GM10248 (cell line): ENCODE results near the gene OTUD7B.

ENCODE experiments used
- CTCF ChIA-PET: fragments of 300-600 bp; sonication (Branson Sonifier 250); formaldehyde crosslinking; extraction: SDS; loops from one replicate; lab custom pipeline; 2021; ENCODE audit warnings: antibody characterized with exemption; lab: Yijun Ruan, JAX
- POLR2A ChIA-PET: fragments of 350-650 bp; sonication (Branson Sonifier 250); formaldehyde crosslinking; extraction: SDS; loops from one replicate; lab custom pipeline; 2020; ENCODE audit warnings: antibody characterized with exemption; lab: Yijun Ruan, JAX
- DNase-seq: peaks from one replicate; pipeline ENCODE4 v3.0.0; 2012; ENCODE audit errors: extremely low spot score
- CTCF ChIP-seq: IDR thresholded peaks from 2 replicates; pipeline ENCODE4 v1.5.1; 2012; ENCODE audit warnings: mild to moderate bottlenecking, low read depth; ENCODE audit errors: extremely low read depth, missing control alignments, control extremely low read depth

OTUD7B gene

GRCh38 chr1:150008699-150009098, 1.8 kb downstream of the OTUD7B start:
- ChIA-PET POLR2A (no interaction called here), CTCF (interaction anchor here (1.0 to 7.0 kb wide), 5 partner anchors 11 to 157 kb away, joined by 3 to 42 read pairs (median 3); no protein-coding TSS in a partner anchor)
- no peak for DNase-seq

GRCh38 chr1:150006881-150007421, 3.6 kb downstream of the OTUD7B start:
- POLR2A ChIA-PET = no interaction called here

More at GRCh38 chr1:150008699-150009098, 1.8 kb downstream of the OTUD7B start:
- TF ChIP-seq CTCF = no peak

GRCh38 chr1:150005606-150006005, 4.9 kb downstream of the OTUD7B start:
- DNase-seq = no peak
- no peak for TF ChIP-seq CTCF
- CTCF ChIA-PET = no interaction called here
- POLR2A ChIA-PET = no interaction called here

More at GRCh38 chr1:150006881-150007421, 3.6 kb downstream of the OTUD7B start:
- TF ChIP-seq CTCF = no peak
- CTCF ChIA-PET = interaction anchor here (7.0 kb wide), 1 partner anchor 10 kb away, joined by 42 read pairs; no protein-coding TSS in a partner anchor
- DNase-seq = no peak

GRCh38 chr1:150003801-150004200, 6.7 kb downstream of the OTUD7B start:
- CTCF ChIA-PET = interaction anchor here (1.3 to 4.3 kb wide), 4 partner anchors 8 to 165 kb away, joined by 3 to 23 read pairs (median 5); no protein-coding TSS in a partner anchor
- no peak for TF ChIP-seq CTCF
- DNase-seq = no peak
- POLR2A ChIA-PET = interaction anchor here (0.7 kb wide), 1 partner anchor 109 kb away, joined by 4 read pairs; no protein-coding TSS in a partner anchor

- no peak for TF ChIP-seq CTCF
- CTCF ChIA-PET = interaction anchor here (0.5 to 4.3 kb wide), 3 partner anchors 10 to 759 kb away, joined by 3 to 23 read pairs (median 3); no protein-coding TSS in a partner anchor
- no peak for DNase-seq
- POLR2A ChIA-PET = no interaction called here
Observed at GRCh38 chr1:150002217-150002616, 8.3 kb downstream of the OTUD7B start.

- ChIA-PET POLR2A (interaction anchor here (0.6 kb wide), 1 partner anchor 222 kb away, joined by 6 read pairs; no protein-coding TSS in a partner anchor), CTCF (interaction anchor here (1.0 to 4.3 kb wide), 2 partner anchors 11 to 20 kb away, joined by 3 to 23 read pairs; no protein-coding TSS in a partner anchor)
- TF ChIP-seq CTCF = no peak
- DNase-seq = no peak
Observed at GRCh38 chr1:150001415-150001814, 9.1 kb downstream of the OTUD7B start.
